ENCODE measurements around the gene FRG1. TPM values are rescaled to one million over a fixed set of nuclear protein-coding genes. Genes with fewer than 3 reads are reported as not detected.

Gene FRG1
- total and polyA plus RNA-seq, 2 of the 8 experiments (the other 6 are each of a cell fraction or from before 2014, with no cell fraction given) = 6.2 to 31.8 TPM

GRCh38 chr4:189981970-189982369, 41.3 kb downstream of the FRG1 start:
- Histone ChIP-seq H3K79me2 (ENCODE audit: control insufficient read depth in 1 of 2, insufficient read depth in 2 of 2, low read length in 2 of 2) (no peaks in the 10 kb centered on the region), H3K4me3 (ENCODE audit: extremely low read depth in 1 of 4, insufficient read depth in 2 of 4, low read depth in 3 of 4, low read length in 4 of 4) (no peak overlapping the region), H2AK5ac (ENCODE audit: low read depth, low read length) (no peak overlapping the region), H2BK5ac (ENCODE audit: low read depth, low read length) (no peak overlapping the region), H2AFZ (ENCODE audit: low read length) (no peak overlapping the region), H4K5ac (ENCODE audit: insufficient read length, low read depth, low read length) (no peak overlapping the region), H2BK20ac (ENCODE audit: low read length) (no peak overlapping the region), H4K20me1 (replicated peaks in 1 of 2; ENCODE audit: control insufficient read depth in 1 of 2, insufficient read depth in 2 of 2, low read length in 2 of 2) (no peaks in the 10 kb centered on the region), H3K14ac (ENCODE audit: insufficient read length) (no peak overlapping the region), H3K27ac (ENCODE audit: low read depth, low read length) (no peak overlapping the region), H3K9me3 (ENCODE audit: insufficient read depth in 2 of 2, low read depth in 1 of 2, low read length in 1 of 2) (peaks cover 0 to 7% of the 10 kb centered on the region in 2 experiments; a peak in 1 of 4 replicates), H3K4ac (replicated peaks; ENCODE audit: insufficient read length, low read depth, low read length) (no peak overlapping the region), H2BK120ac (replicated peaks; ENCODE audit: low read depth, low read length) (no peak overlapping the region), H3K79me1 (ENCODE audit: low read depth, low read length) (no peaks in the 10 kb centered on the region), H3K36me3 (ENCODE audit: control insufficient read depth in 2 of 4, insufficient read depth in 4 of 4, low read length in 3 of 4) (no peaks in the 10 kb centered on the region), H3K4me1 (replicated peaks in 1 of 4; ENCODE audit: control insufficient read depth in 3 of 4, insufficient read depth in 4 of 4, low read length in 3 of 4) (no peaks in the 10 kb centered on the region), H4K8ac (ENCODE audit: extremely low read depth, insufficient read depth, low read length) (no peak overlapping the region), H3K23ac (ENCODE audit: insufficient read length) (no peak overlapping the region), H3K18ac (ENCODE audit: extremely low read depth, low read length) (no peak overlapping the region), H3K9ac (replicated peaks in 1 of 4; ENCODE audit: extremely low read depth in 1 of 4, low read depth in 3 of 4, low read length in 3 of 4) (no peak overlapping the region), H3K4me2 (ENCODE audit: insufficient read depth in 1 of 2, low read depth in 2 of 2, low read length in 2 of 2) (no peak overlapping the region), H2BK15ac (ENCODE audit: low read length) (no peak overlapping the region), H3K23me2 (ENCODE audit: low read depth, low read length) (no peaks in the 10 kb centered on the region), H2BK12ac (ENCODE audit: low read depth, low read length) (no peak overlapping the region), H3K56ac (replicated peaks; ENCODE audit: insufficient read length, low read depth, low read length) (no peak overlapping the region), H3K27me3 (replicated peaks in 1 of 4; ENCODE audit: control insufficient read depth in 3 of 4, extremely low read depth in 1 of 4, insufficient read depth in 3 of 4, low read length in 3 of 4) (no peaks in the 10 kb centered on the region), H4K91ac (replicated peaks; ENCODE audit: insufficient read length, low read length) (no peak overlapping the region)
- WGBS, 2 experiments (ENCODE audit: extremely low coverage in 1 of 2, insufficient coverage in 1 of 2, insufficient read length in 1 of 2, insufficient replicate concordance in 2 of 2, low coverage in 1 of 2, low lambda C conversion rate in 2 of 2, missing lambda C conversion rate in 1 of 2) = 86% methylated on average over 5 of the region's 8 CpGs; no CpG with 5 or more reads in 1 of the 2 experiments
- ChIA-PET CTCF (ENCODE audit: partially characterized antibody) (no interaction called here), POLR2A (ENCODE audit: partially characterized antibody) (no interaction called here)
- no peak for DNase-seq (ENCODE audit: low read depth in 1 of 2, low spot score in 2 of 2)
- no peak for FAIRE-seq
- TF ChIP-seq CHD7 (IDR thresholded peaks at IDR 0.05; ENCODE audit: insufficient replicate concordance, low read length) = no peak
